Measurements from ENCODE around the gene FLOT2. TPM values are rescaled to one million over a fixed set of nuclear protein-coding genes. Genes with fewer than 3 reads are reported as not detected.
A peak's percentile ranks its signal among the peaks of the same experiment; 100 is the strongest.

Gene FLOT2
- 10 to 100 TPM; 33.0 to 52.3 TPM for polyA plus RNA-seq

DNA sequence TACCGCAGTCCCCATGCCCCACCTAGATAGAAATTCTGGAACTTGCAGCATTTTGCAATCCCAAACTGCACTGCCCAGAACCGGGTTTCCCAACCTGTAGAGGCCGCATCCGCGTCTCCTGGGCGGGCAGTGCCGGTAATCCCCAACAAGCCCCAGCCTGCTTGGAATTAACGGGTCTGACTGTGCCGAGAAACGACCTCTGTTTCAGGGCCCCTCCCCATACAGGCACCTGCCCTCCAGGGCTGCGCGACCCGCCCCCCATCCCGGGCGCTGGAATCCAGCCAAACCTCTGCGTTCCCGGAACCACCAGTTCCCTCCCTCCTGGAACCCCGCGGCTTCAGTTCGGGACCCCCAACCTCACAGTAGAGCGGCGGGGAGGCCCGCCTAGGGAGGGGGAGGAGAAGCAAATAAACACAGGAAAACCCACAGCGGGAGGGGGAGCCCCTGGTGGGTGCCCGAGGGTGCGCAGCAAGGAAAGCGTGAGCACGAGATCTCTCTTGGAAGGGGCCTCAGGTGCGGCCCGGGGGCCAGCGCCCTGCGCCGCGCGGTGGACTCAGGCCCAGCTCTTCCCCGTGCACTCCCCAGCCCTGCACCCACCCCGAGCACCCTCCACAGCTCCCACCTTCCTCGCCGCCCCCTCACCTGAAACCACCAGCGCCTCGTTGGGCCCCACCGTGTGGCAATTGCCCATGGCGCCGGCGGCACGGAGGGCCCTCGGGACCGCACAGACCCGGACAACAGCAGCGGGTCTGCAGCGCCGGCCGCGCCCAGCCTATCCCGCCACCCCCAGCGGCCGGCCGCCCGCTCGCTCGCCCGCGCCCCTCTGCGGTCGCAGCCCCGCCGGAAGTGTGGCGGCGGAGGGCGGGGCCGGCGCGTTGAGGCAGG, at the start of gene FLOT2:
Gene FLOT2 (minus strand): TSS at position 850 of the 885 bp plus-strand sequence. CDS start 159 bp downstream, at position 691.
- Histone ChIP-seq H3K27ac (ENCODE audit: low read depth in 2 of 2, low read length in 1 of 2) (peak within 1 kb of the TSS; percentile 94 to 97), H3K9me3 (ENCODE audit: control insufficient read depth in 2 of 2, insufficient read depth in 1 of 2, low read depth in 1 of 2, low read length in 1 of 2) (no peaks in the 10 kb centered on the region), H3K27me3 (ENCODE audit: control insufficient read depth in 1 of 2, insufficient read depth in 2 of 2, low read length in 2 of 2) (no peaks in the 10 kb centered on the region), H3K4me3 (ENCODE audit: low read depth in 1 of 2, low read length in 2 of 2) (peak within 1 kb of the TSS; percentile 64 to 85), H3K36me3 (ENCODE audit: control insufficient read depth in 2 of 2, insufficient read depth in 2 of 2, low read length in 1 of 2) (peaks cover 0 to 3% of the 10 kb centered on the region in 2 donors), H3K4me1 (ENCODE audit: control insufficient read depth in 2 of 2, insufficient read depth in 2 of 2, low read length in 1 of 2) (peaks cover 11 to 12% of the 10 kb centered on the region in 2 donors)
- WGBS, 2 donors: 0 to 1% methylated on average over 68 to 73 of the region's 73 CpGs

- Histone ChIP-seq H3K4me3 (ENCODE audit: low read depth in 1 of 2, low read length in 2 of 2) (no peak overlapping the region), H3K4me1 (ENCODE audit: control insufficient read depth in 2 of 2, insufficient read depth in 2 of 2, low read length in 1 of 2) (no peaks in the 10 kb centered on the region), H3K27ac (ENCODE audit: low read depth in 2 of 2, low read length in 1 of 2) (no peak overlapping the region), H3K9me3 (ENCODE audit: control insufficient read depth in 2 of 2, insufficient read depth in 1 of 2, low read depth in 1 of 2, low read length in 1 of 2) (no peaks in the 10 kb centered on the region), H3K36me3 (ENCODE audit: control insufficient read depth in 2 of 2, insufficient read depth in 2 of 2, low read length in 1 of 2) (no peaks in the 10 kb centered on the region), H3K27me3 (ENCODE audit: control insufficient read depth in 1 of 2, insufficient read depth in 2 of 2, low read length in 2 of 2) (no peaks in the 10 kb centered on the region)
- 48 to 53% methylated on average over 4 of the region's 4 CpGs for WGBS, 2 donors
Observed at GRCh38 chr17:28946239-28946638, 48.7 kb upstream of the FLOT2 start.

- no peak overlapping the region for H3K27ac ChIP-seq (ENCODE audit: low read depth in 2 of 2, low read length in 1 of 2)
- WGBS, 2 donors: 53 to 55% methylated on average over 8 of the region's 8 CpGs
Observed at GRCh38 chr17:28944862-28945741, 47.6 kb upstream of the FLOT2 start.

GRCh38 chr17:28944343-28944742, 46.8 kb upstream of the FLOT2 start:
- Histone ChIP-seq H3K27me3 (ENCODE audit: control insufficient read depth in 1 of 2, insufficient read depth in 2 of 2, low read length in 2 of 2) (no peaks in the 10 kb centered on the region), H3K9me3 (ENCODE audit: control insufficient read depth in 2 of 2, insufficient read depth in 1 of 2, low read depth in 1 of 2, low read length in 1 of 2) (no peaks in the 10 kb centered on the region), H3K27ac (ENCODE audit: low read depth in 2 of 2, low read length in 1 of 2) (no peak overlapping the region), H3K4me1 (ENCODE audit: control insufficient read depth in 2 of 2, insufficient read depth in 2 of 2, low read length in 1 of 2) (no peaks in the 10 kb centered on the region), H3K4me3 (ENCODE audit: low read depth in 1 of 2, low read length in 2 of 2) (no peak overlapping the region), H3K36me3 (ENCODE audit: control insufficient read depth in 2 of 2, insufficient read depth in 2 of 2, low read length in 1 of 2) (no peaks in the 10 kb centered on the region)
- 82 to 88% methylated on average over 4 of the region's 4 CpGs for WGBS, 2 donors

More at GRCh38 chr17:28944862-28945741, 47.6 kb upstream of the FLOT2 start:
- Histone ChIP-seq H3K4me3 (ENCODE audit: low read depth in 1 of 2, low read length in 2 of 2) (no peak overlapping the region), H3K36me3 (ENCODE audit: control insufficient read depth in 2 of 2, insufficient read depth in 2 of 2, low read length in 1 of 2) (no peaks in the 10 kb centered on the region), H3K9me3 (ENCODE audit: control insufficient read depth in 2 of 2, insufficient read depth in 1 of 2, low read depth in 1 of 2, low read length in 1 of 2) (no peaks in the 10 kb centered on the region), H3K4me1 (ENCODE audit: control insufficient read depth in 2 of 2, insufficient read depth in 2 of 2, low read length in 1 of 2) (no peaks in the 10 kb centered on the region), H3K27me3 (ENCODE audit: control insufficient read depth in 1 of 2, insufficient read depth in 2 of 2, low read length in 2 of 2) (no peaks in the 10 kb centered on the region)

GRCh38 chr17:28942925-28943324, 45.4 kb upstream of the FLOT2 start:
- Histone ChIP-seq H3K4me3 (ENCODE audit: low read depth in 1 of 2, low read length in 2 of 2) (no peak overlapping the region), H3K9me3 (ENCODE audit: control insufficient read depth in 2 of 2, insufficient read depth in 1 of 2, low read depth in 1 of 2, low read length in 1 of 2) (no peaks in the 10 kb centered on the region), H3K36me3 (ENCODE audit: control insufficient read depth in 2 of 2, insufficient read depth in 2 of 2, low read length in 1 of 2) (no peaks in the 10 kb centered on the region), H3K27ac (ENCODE audit: low read depth in 2 of 2, low read length in 1 of 2) (no peak overlapping the region), H3K27me3 (ENCODE audit: control insufficient read depth in 1 of 2, insufficient read depth in 2 of 2, low read length in 2 of 2) (no peaks in the 10 kb centered on the region), H3K4me1 (ENCODE audit: control insufficient read depth in 2 of 2, insufficient read depth in 2 of 2, low read length in 1 of 2) (no peaks in the 10 kb centered on the region)
- WGBS, 2 donors: 82% methylated on average over 2 of the region's 2 CpGs

- no peaks in the 10 kb centered on the region for H3K36me3 ChIP-seq (ENCODE audit: control insufficient read depth in 2 of 2, insufficient read depth in 2 of 2, low read length in 1 of 2)
- H3K27ac ChIP-seq (ENCODE audit: low read depth in 2 of 2, low read length in 1 of 2): no peak overlapping the region
- 73 to 90% methylated on average over 1 of the region's 1 CpG for WGBS, 2 donors
- no peaks in the 10 kb centered on the region for H3K9me3 ChIP-seq (ENCODE audit: control insufficient read depth in 2 of 2, insufficient read depth in 1 of 2, low read depth in 1 of 2, low read length in 1 of 2)
- H3K4me1 ChIP-seq (ENCODE audit: control insufficient read depth in 2 of 2, insufficient read depth in 2 of 2, low read length in 1 of 2): no peaks in the 10 kb centered on the region
- no peaks in the 10 kb centered on the region for H3K27me3 ChIP-seq (ENCODE audit: control insufficient read depth in 1 of 2, insufficient read depth in 2 of 2, low read length in 2 of 2)
- H3K4me3 ChIP-seq (ENCODE audit: low read depth in 1 of 2, low read length in 2 of 2): no peak overlapping the region
Observed at GRCh38 chr17:28941251-28941650, 43.7 kb upstream of the FLOT2 start.

DNA sequence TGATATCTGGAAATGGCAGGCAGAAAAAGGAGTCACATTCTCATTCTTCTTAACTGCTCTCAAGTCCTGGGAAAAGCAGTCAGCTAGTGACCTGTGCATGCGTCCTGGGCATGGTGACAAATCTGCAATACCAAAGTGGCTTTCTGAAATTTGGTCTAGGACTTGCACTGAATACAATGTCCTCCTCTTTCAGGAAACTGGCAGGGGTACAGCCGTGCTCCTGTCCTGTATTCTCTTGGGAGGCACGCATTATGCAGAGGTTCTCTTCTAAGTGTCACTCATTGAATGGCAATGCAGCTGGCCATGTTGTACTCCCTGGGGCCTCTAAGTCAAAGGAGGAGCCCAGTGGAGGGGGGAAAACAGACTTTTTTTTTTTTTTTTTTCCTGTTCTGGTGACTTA, 43.1 kb upstream of the FLOT2 start:
- no peak overlapping the region for H3K27ac ChIP-seq (ENCODE audit: low read depth in 2 of 2, low read length in 1 of 2)
- no peaks in the 10 kb centered on the region for H3K27me3 ChIP-seq (ENCODE audit: control insufficient read depth in 1 of 2, insufficient read depth in 2 of 2, low read length in 2 of 2)
- no peaks in the 10 kb centered on the region for H3K4me1 ChIP-seq (ENCODE audit: control insufficient read depth in 2 of 2, insufficient read depth in 2 of 2, low read length in 1 of 2)
- H3K36me3 ChIP-seq (ENCODE audit: control insufficient read depth in 2 of 2, insufficient read depth in 2 of 2, low read length in 1 of 2): no peaks in the 10 kb centered on the region
- 64 to 71% methylated on average over 3 of the region's 3 CpGs for WGBS, 2 donors
- H3K9me3 ChIP-seq (ENCODE audit: control insufficient read depth in 2 of 2, insufficient read depth in 1 of 2, low read depth in 1 of 2, low read length in 1 of 2): no peaks in the 10 kb centered on the region
- no peak overlapping the region for H3K4me3 ChIP-seq (ENCODE audit: low read depth in 1 of 2, low read length in 2 of 2)

- no peaks in the 10 kb centered on the region for H3K4me1 ChIP-seq (ENCODE audit: control insufficient read depth in 2 of 2, insufficient read depth in 2 of 2, low read length in 1 of 2)
- H3K36me3 ChIP-seq (ENCODE audit: control insufficient read depth in 2 of 2, insufficient read depth in 2 of 2, low read length in 1 of 2): no peaks in the 10 kb centered on the region
- no peaks in the 10 kb centered on the region for H3K9me3 ChIP-seq (ENCODE audit: control insufficient read depth in 2 of 2, insufficient read depth in 1 of 2, low read depth in 1 of 2, low read length in 1 of 2)
- H3K27me3 ChIP-seq (ENCODE audit: control insufficient read depth in 1 of 2, insufficient read depth in 2 of 2, low read length in 2 of 2): no peaks in the 10 kb centered on the region
- 60 to 63% methylated on average over 3 of the region's 3 CpGs for WGBS, 2 donors
- no peak overlapping the region for H3K27ac ChIP-seq (ENCODE audit: low read depth in 2 of 2, low read length in 1 of 2)
- no peak overlapping the region for H3K4me3 ChIP-seq (ENCODE audit: low read depth in 1 of 2, low read length in 2 of 2)
Observed at GRCh38 chr17:28940142-28940541, 42.6 kb upstream of the FLOT2 start.

DNA sequence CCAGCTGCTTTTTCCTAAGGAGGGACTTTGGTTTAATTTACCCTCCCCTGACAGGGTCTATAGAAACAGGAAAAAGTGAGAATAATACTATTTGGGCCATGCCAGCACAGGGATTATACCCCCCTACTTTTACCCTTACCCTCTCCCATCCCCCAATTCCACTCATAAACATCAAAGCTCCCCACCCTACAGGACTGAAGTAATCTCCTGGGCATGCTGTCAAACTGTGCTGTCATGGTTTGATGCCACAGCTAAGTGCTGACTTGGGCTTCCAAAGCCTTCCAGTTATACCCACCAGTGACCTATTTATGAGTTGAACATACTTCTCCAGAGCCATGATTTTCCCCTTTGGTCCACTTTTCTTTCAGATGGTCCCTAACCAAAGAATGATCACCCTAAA, 41.0 kb upstream of the FLOT2 start:
- Histone ChIP-seq H3K9me3 (ENCODE audit: control insufficient read depth in 2 of 2, insufficient read depth in 1 of 2, low read depth in 1 of 2, low read length in 1 of 2) (no peaks in the 10 kb centered on the region), H3K36me3 (ENCODE audit: control insufficient read depth in 2 of 2, insufficient read depth in 2 of 2, low read length in 1 of 2) (no peaks in the 10 kb centered on the region), H3K27me3 (ENCODE audit: control insufficient read depth in 1 of 2, insufficient read depth in 2 of 2, low read length in 2 of 2) (no peaks in the 10 kb centered on the region), H3K27ac (ENCODE audit: low read depth in 2 of 2, low read length in 1 of 2) (no peak overlapping the region), H3K4me3 (ENCODE audit: low read depth in 1 of 2, low read length in 2 of 2) (no peak overlapping the region), H3K4me1 (ENCODE audit: control insufficient read depth in 2 of 2, insufficient read depth in 2 of 2, low read length in 1 of 2) (no peaks in the 10 kb centered on the region)

Measured in esophagus (tissue), 2 donors.